ENCODE measurements around the gene AKAP8. TPM values are rescaled to one million over a fixed set of nuclear protein-coding genes. Genes with fewer than 3 reads are reported as not detected.

The AKAP8 gene
- total and polyA plus RNA-seq, 9 donors = 13.6 to 53.3 (median 34.2) TPM

- Histone ChIP-seq H3K27me3 (no peaks in the 10 kb centered on the region), H3K4me1 (ENCODE audit: insufficient read depth) (peaks cover 20% of the 10 kb centered on the region), H3K9me3 (no peaks in the 10 kb centered on the region), H3K36me3 (no peaks in the 10 kb centered on the region), H3K4me3 (no peak overlapping the region), H3K27ac (no peak overlapping the region)
- TF ChIP-seq EP300 (IDR thresholded peaks at IDR 0.05) (no peak), POLR2A (IDR thresholded peaks at IDR 0.05) (no peak)
- TF ChIP-seq, protein P1, sequence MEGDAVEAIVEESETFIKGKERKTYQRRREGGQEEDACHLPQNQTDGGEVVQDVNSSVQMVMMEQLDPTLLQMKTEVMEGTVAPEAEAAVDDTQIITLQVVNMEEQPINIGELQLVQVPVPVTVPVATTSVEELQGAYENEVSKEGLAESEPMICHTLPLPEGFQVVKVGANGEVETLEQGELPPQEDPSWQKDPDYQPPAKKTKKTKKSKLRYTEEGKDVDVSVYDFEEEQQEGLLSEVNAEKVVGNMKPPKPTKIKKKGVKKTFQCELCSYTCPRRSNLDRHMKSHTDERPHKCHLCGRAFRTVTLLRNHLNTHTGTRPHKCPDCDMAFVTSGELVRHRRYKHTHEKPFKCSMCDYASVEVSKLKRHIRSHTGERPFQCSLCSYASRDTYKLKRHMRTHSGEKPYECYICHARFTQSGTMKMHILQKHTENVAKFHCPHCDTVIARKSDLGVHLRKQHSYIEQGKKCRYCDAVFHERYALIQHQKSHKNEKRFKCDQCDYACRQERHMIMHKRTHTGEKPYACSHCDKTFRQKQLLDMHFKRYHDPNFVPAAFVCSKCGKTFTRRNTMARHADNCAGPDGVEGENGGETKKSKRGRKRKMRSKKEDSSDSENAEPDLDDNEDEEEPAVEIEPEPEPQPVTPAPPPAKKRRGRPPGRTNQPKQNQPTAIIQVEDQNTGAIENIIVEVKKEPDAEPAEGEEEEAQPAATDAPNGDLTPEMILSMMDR (IDR thresholded peaks at IDR 0.05) = no peak
- intact Hi-C loops (cut with DNase I) = no loop called here
- no peak for DNase-seq
- WGBS, 3 donors = 79 to 83% (median 81%) methylated on average over 15 of the region's 15 CpGs
These were observed 23.0 kb upstream of the AKAP8 start for GRCh38 chr19:15402411-15403150.

- no peak overlapping the region for H3K27ac ChIP-seq
- H3K27me3 ChIP-seq = no peaks in the 10 kb centered on the region
- no peaks in the 10 kb centered on the region for H3K9me3 ChIP-seq
- intact Hi-C loops (cut with DNase I) = no loop called here
- H3K4me1 ChIP-seq (ENCODE audit: insufficient read depth) = peaks cover 20% of the 10 kb centered on the region
- 94 to 95% (median 94%) methylated on average over 6 to 17 of the region's 17 CpGs for WGBS, 3 donors
- no peak for DNase-seq
- H3K36me3 ChIP-seq = no peaks in the 10 kb centered on the region
- TF ChIP-seq POLR2A (IDR thresholded peaks at IDR 0.05) = no peak
- no peak for TF ChIP-seq EP300 (IDR thresholded peaks at IDR 0.05)
- TF ChIP-seq, protein P1 (IDR thresholded peaks at IDR 0.05) = no peak
- no peak overlapping the region for H3K4me3 ChIP-seq
These were observed 21.8 kb upstream of the AKAP8 start for GRCh38 chr19:15401397-15401710.

- Histone ChIP-seq H3K27me3 (no peaks in the 10 kb centered on the region), H3K4me3 (no peak overlapping the region), H3K4me1 (ENCODE audit: insufficient read depth) (peaks cover 20% of the 10 kb centered on the region), H3K9me3 (no peaks in the 10 kb centered on the region), H3K36me3 (no peaks in the 10 kb centered on the region), H3K27ac (no peak overlapping the region)
- intact Hi-C loops (cut with DNase I) = no loop called here
- 82 to 87% (median 83%) methylated on average over 28 to 29 of the region's 29 CpGs for WGBS, 3 donors
- DNase-seq = no peak
- TF ChIP-seq EP300 (IDR thresholded peaks at IDR 0.05) = no peak
- TF ChIP-seq POLR2A (IDR thresholded peaks at IDR 0.05) = no peak
- TF ChIP-seq, protein P1 (IDR thresholded peaks at IDR 0.05) = no peak
These were observed 21.2 kb upstream of the AKAP8 start for GRCh38 chr19:15400521-15401396.

- no peaks in the 10 kb centered on the region for H3K27me3 ChIP-seq
- no peaks in the 10 kb centered on the region for H3K9me3 ChIP-seq
- WGBS, 3 donors = 90 to 94% (median 91%) methylated on average over 14 of the region's 14 CpGs
- no peak overlapping the region for H3K4me3 ChIP-seq
- intact Hi-C loops (cut with DNase I) = no loop called here
- no peaks in the 10 kb centered on the region for H3K36me3 ChIP-seq
- H3K4me1 ChIP-seq (ENCODE audit: insufficient read depth) = peaks cover 15% of the 10 kb centered on the region
- no peak for DNase-seq
- TF ChIP-seq POLR2A (IDR thresholded peaks at IDR 0.05) (no peak), EP300 (IDR thresholded peaks at IDR 0.05) (no peak)
- TF ChIP-seq, protein P1 (IDR thresholded peaks at IDR 0.05) = no peak
- H3K27ac ChIP-seq = no peak overlapping the region
These were observed 20.0 kb upstream of the AKAP8 start for GRCh38 chr19:15399635-15400034.

Data from ovary (tissue), 9 donors.